Measurements from ENCODE around the gene PIK3R5. TPM values are rescaled to one million over a fixed set of nuclear protein-coding genes. Genes with fewer than 3 reads are reported as not detected.

PIK3R5 gene
- total and polyA plus RNA-seq, 2 donors (not counting 1 experiment from before 2014, with no cell fraction given): 63.1 to 70.0 TPM

DNA sequence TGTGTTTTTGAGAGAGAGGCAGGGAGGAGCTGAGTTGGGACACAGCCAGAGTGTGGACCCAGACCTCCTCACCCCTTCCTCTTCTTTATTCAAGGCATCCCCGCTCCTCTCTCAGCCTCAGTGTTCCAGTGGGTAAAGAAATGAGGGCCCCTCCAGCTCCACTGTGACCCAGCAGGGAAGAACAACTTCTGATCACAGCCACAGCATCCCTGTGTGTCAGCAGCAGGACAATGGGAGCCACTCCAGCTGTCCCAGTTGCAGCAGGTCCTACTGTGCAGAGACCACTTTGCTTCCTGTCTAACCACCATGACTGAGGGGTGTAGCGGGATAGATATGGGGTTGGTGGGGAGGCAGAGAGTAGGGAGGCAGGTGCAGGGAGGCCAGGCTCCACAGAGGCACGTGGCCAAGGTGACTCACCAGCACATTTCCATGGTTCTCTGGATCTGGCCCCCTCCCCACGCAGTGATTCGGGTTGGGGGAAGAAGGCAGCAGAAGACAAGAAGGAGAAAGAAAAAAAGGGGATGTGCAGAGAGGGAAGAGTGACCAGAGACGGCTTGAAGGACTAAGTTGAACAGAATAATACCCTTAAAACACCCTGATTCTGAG lies 24.5 kb downstream of the PIK3R5 start:
- H3K9ac ChIP-seq (ENCODE audit: low read length): peak overlapping the region; percentile 31
- intact Hi-C loops (cut with micrococcal nuclease): loop anchor here (2.0 to 5.0 kb wide), 2 partner anchors 14 to 39 kb away; no protein-coding TSS in a partner anchor
- H4K20me1 ChIP-seq (ENCODE audit: control insufficient read depth, insufficient read depth, low read length, poor library complexity, severe bottlenecking): peaks cover 48% of the 10 kb centered on the region
- peaks cover 4 to 39% of the 10 kb centered on the region in 2 experiments for H3K36me3 ChIP-seq (replicated peaks in 1 of 2; ENCODE audit: control extremely low read depth in 1 of 2, control insufficient read depth in 1 of 2, extremely low read depth in 1 of 2, insufficient read depth in 2 of 2, low read length in 1 of 2)
- peaks cover 0 to 1% (median 0%) of the 10 kb centered on the region in 3 donors for H3K9me3 ChIP-seq (ENCODE audit: control extremely low read depth in 1 of 3, control insufficient read depth in 2 of 3, insufficient read depth in 1 of 3, low read length in 2 of 3)
- peak overlapping the region; percentile 60 to 69 for H3K27ac ChIP-seq (ENCODE audit: low read length in 2 of 2)
- H3K27me3 ChIP-seq (replicated peaks in 1 of 4; ENCODE audit: control extremely low read depth in 1 of 4, control insufficient read depth in 3 of 4, insufficient read depth in 4 of 4, low read length in 3 of 4): no peaks in the 10 kb centered on the region
- peaks cover 57% of the 10 kb centered on the region for H3K4me1 Mint-ChIP-seq
- H3K4me2 ChIP-seq (replicated peaks; ENCODE audit: low read depth, low read length, poor library complexity, severe bottlenecking): peak overlapping the region; percentile 73
- CTCF ChIA-PET: interaction anchor here (0.8 to 2.8 kb wide), 6 partner anchors 11 to 60 kb away, joined by 3 to 11 read pairs (median 5); partner anchors contain the start of gene PIK3R5
- H3K27ac Mint-ChIP-seq: peak overlapping the region; percentile 91
- no peaks in the 10 kb centered on the region for H3K9me3 Mint-ChIP-seq (ENCODE audit: insufficient read depth)
- WGBS (ENCODE audit: insufficient coverage): 42% methylated on average over 2 of the region's 6 CpGs
- POLR2A ChIA-PET: interaction anchor here (1.6 kb wide), 1 partner anchor 57 kb away, joined by 3 read pairs; no protein-coding TSS in a partner anchor
- H3K4me3 Mint-ChIP-seq: peak overlapping the region; percentile 81
- peaks cover 64% of the 10 kb centered on the region for H3K79me2 ChIP-seq (ENCODE audit: control insufficient read depth, insufficient read depth, low read length)
- TF ChIP-seq EZH2 (IDR thresholded peaks at IDR 0.05; ENCODE audit: borderline replicate concordance, insufficient read depth, low read depth, low read length, poor library complexity, severe bottlenecking): no peak
- TF ChIP-seq, protein P1, sequence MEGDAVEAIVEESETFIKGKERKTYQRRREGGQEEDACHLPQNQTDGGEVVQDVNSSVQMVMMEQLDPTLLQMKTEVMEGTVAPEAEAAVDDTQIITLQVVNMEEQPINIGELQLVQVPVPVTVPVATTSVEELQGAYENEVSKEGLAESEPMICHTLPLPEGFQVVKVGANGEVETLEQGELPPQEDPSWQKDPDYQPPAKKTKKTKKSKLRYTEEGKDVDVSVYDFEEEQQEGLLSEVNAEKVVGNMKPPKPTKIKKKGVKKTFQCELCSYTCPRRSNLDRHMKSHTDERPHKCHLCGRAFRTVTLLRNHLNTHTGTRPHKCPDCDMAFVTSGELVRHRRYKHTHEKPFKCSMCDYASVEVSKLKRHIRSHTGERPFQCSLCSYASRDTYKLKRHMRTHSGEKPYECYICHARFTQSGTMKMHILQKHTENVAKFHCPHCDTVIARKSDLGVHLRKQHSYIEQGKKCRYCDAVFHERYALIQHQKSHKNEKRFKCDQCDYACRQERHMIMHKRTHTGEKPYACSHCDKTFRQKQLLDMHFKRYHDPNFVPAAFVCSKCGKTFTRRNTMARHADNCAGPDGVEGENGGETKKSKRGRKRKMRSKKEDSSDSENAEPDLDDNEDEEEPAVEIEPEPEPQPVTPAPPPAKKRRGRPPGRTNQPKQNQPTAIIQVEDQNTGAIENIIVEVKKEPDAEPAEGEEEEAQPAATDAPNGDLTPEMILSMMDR (IDR thresholded peaks at IDR 0.05): no peak
- peak; percentile 22 for ATAC-seq (ENCODE audit: low read depth)
- no peaks in the 10 kb centered on the region for H3K27me3 Mint-ChIP-seq
- H3K4me3 ChIP-seq (ENCODE audit: control extremely low read depth in 1 of 5, extremely low read depth in 1 of 5, insufficient read depth in 1 of 5, low read depth in 2 of 5, low read length in 4 of 5): peak overlapping the region in 3 of 5 experiments; percentile 0 to 24 (median 18)
- DNase-seq: no peak
- peak overlapping the region; percentile 46 for H2AFZ ChIP-seq (ENCODE audit: insufficient read depth, low read depth, low read length, poor library complexity, severe bottlenecking)
- peaks cover 29 to 47% of the 10 kb centered on the region in 2 donors for H3K4me1 ChIP-seq (ENCODE audit: control insufficient read depth in 2 of 2, insufficient read depth in 2 of 2, low read length in 2 of 2)

All from B cell (primary cell).